HEK293T (cell line): ENCODE results near the gene UTP20.

Experiments used
- BHLHE40 ChIP-seq: fragments of 450-650 bp; IDR thresholded peaks from 2 replicates; pipeline ENCODE4 v1.6.1; 2016; ENCODE audit warnings: mild to moderate bottlenecking, moderate library complexity, borderline replicate concordance
- FOXK2 ChIP-seq: fragments of 450-650 bp; IDR thresholded peaks from 2 replicates; pipeline ENCODE4 v1.6.1; 2016; ENCODE audit warnings: mild to moderate bottlenecking
- HDGF ChIP-seq: fragments of 450-650 bp; IDR thresholded peaks from 2 replicates; pipeline ENCODE4 v1.6.1; 2017; ENCODE audit warnings: antibody characterized with exemption, borderline replicate concordance
- LEF1 ChIP-seq: fragments of 450-650 bp; IDR thresholded peaks from 2 replicates; pipeline ENCODE4 v1.6.1; 2017; ENCODE audit warnings: mild to moderate bottlenecking, borderline replicate concordance
- PKNOX1 ChIP-seq: fragments of 450-650 bp; IDR thresholded peaks from 2 replicates; pipeline ENCODE4 v1.6.1; 2016
- SP1 ChIP-seq: fragments of 450-650 bp; IDR thresholded peaks from 2 replicates; pipeline ENCODE4 v1.6.1; 2017
- TARDBP ChIP-seq: fragments of 450-650 bp; IDR thresholded peaks from 2 replicates; pipeline ENCODE4 v1.6.1; 2016
- ZNF384 ChIP-seq: fragments of 450-650 bp; IDR thresholded peaks from 2 replicates; pipeline ENCODE4 v1.6.1; 2016

- no peak for TF ChIP-seq FOXK2
- no peak for TF ChIP-seq ZNF384
- no peak for TF ChIP-seq LEF1
- no peak for TF ChIP-seq PKNOX1
- TF ChIP-seq BHLHE40, result no peak
- TF ChIP-seq TARDBP, result no peak
- no peak for TF ChIP-seq HDGF
- TF ChIP-seq SP1, result no peak
These were observed 3.5 kb upstream of the UTP20 start for GRCh38 chr12:101276433-101276832.
